Astrocyte (in vitro differentiated cells and primary cell): ENCODE results near the gene FAM20B. TPM values are rescaled to one million over a fixed set of nuclear protein-coding genes. Genes with fewer than 3 reads are reported as not detected.

Experiments
- DNase-seq: peaks from one replicate; pipeline ENCODE4 v3.0.0-alpha.2; 2010; ENCODE audit warnings: low read depth
- FAIRE-seq: peaks from 2 replicates; lab custom pipeline; 2011; peaks lifted over from hg19 to GRCh38; lab: Jason Lieb, UNC
- H2AFZ ChIP-seq: 2 replicates; pipeline ENCODE4 v1.6.0; 2012; ENCODE audit warnings: low read depth, low read length, inconsistent platforms
- H3K27ac ChIP-seq: 2 replicates; pipeline ENCODE4 v1.5.1; 2011; ENCODE audit warnings: low read depth, low read length, inconsistent platforms
- H3K27me3 ChIP-seq: 2 replicates; pipeline ENCODE4 v1.6.0; 2011; ENCODE audit warnings: low read length, inconsistent platforms; ENCODE audit not compliant: insufficient read depth
- H3K36me3 ChIP-seq: 2 replicates; pipeline ENCODE4 v1.5.1; 2011; ENCODE audit warnings: low read length, inconsistent platforms; ENCODE audit not compliant: insufficient read depth
- H3K4me1 ChIP-seq: 2 replicates; pipeline ENCODE4 v1.5.1; 2011; ENCODE audit warnings: low read length, inconsistent platforms; ENCODE audit not compliant: insufficient read depth
- H3K4me2 ChIP-seq: 2 replicates; pipeline ENCODE4 v1.6.0; 2012; ENCODE audit warnings: low read length, inconsistent platforms
- H3K4me3 ChIP-seq: 2 replicates; pipeline ENCODE4 v1.5.1; 2011; ENCODE audit warnings: low read depth, mild to moderate bottlenecking, low read length, inconsistent platforms; ENCODE audit not compliant: insufficient read depth
- H3K79me2 ChIP-seq: 2 replicates; pipeline ENCODE4 v1.6.0; 2012; ENCODE audit warnings: mild to moderate bottlenecking, low read length, inconsistent platforms; ENCODE audit not compliant: insufficient read depth
- H3K9ac ChIP-seq: 2 replicates; pipeline ENCODE4 v1.6.0; 2012; ENCODE audit warnings: mild to moderate bottlenecking, low read length, inconsistent platforms
- H3K9me3 ChIP-seq: 2 replicates; pipeline ENCODE4 v1.5.1; 2012; ENCODE audit warnings: low read depth, mild to moderate bottlenecking, low read length, inconsistent platforms; ENCODE audit not compliant: insufficient read depth
- H4K20me1 ChIP-seq: 2 replicates; pipeline ENCODE4 v1.6.0; 2012; ENCODE audit warnings: low read length, inconsistent platforms; ENCODE audit not compliant: insufficient read depth
- H3K27ac Mint-ChIP-seq: one replicate; pipeline ENCODE4 v1.8.0; 2021; ENCODE audit warnings: mild to moderate bottlenecking, mixed read lengths; ENCODE audit not compliant: unreplicated experiment
- H3K27me3 Mint-ChIP-seq: one replicate; pipeline ENCODE4 v1.8.0; 2021; ENCODE audit warnings: low read depth, mixed read lengths; ENCODE audit not compliant: unreplicated experiment
- H3K36me3 Mint-ChIP-seq: one replicate; pipeline ENCODE4 v1.8.0; 2021; ENCODE audit warnings: low read depth, mixed read lengths; ENCODE audit not compliant: unreplicated experiment
- H3K4me1 Mint-ChIP-seq: one replicate; pipeline ENCODE4 v1.8.0; 2021; ENCODE audit warnings: low read depth, mixed read lengths; ENCODE audit not compliant: unreplicated experiment
- H3K4me3 Mint-ChIP-seq: one replicate; pipeline ENCODE4 v1.8.0; 2021; ENCODE audit warnings: mild to moderate bottlenecking, moderate library complexity, mixed read lengths; ENCODE audit not compliant: unreplicated experiment
- H3K9me3 Mint-ChIP-seq: one replicate; pipeline ENCODE4 v1.8.0; 2021; ENCODE audit warnings: mild to moderate bottlenecking, mixed read lengths; ENCODE audit not compliant: unreplicated experiment
- CTCF ChIP-seq: IDR thresholded peaks from 2 replicates; pipeline ENCODE4 v1.5.1; 2011; ENCODE audit warnings: low read depth, mild to moderate bottlenecking, inconsistent platforms, low read length, moderate library complexity; ENCODE audit not compliant: insufficient read depth
- EZH2 ChIP-seq: IDR thresholded peaks from 2 replicates; pipeline ENCODE4 v1.6.1; 2012; ENCODE audit warnings: mild to moderate bottlenecking, low read length, inconsistent platforms; ENCODE audit not compliant: insufficient read depth
- total RNA-seq: library from RNA; stranded (reverse); gene quantifications from 2 replicates; pipeline ENCODE4 v1.2.1, GENCODE V29; 2021

The FAM20B gene
- total RNA-seq, 1 donor from 2014 or later: 34.0 TPM

GRCh38 chr1:179124873-179125272 is 99.2 kb downstream of the FAM20B start:
- H3K4me1 Mint-ChIP-seq: peaks cover 45% of the 10 kb centered on the region
- no peaks in the 10 kb centered on the region for H3K9me3 Mint-ChIP-seq
- TF ChIP-seq EZH2 (no peak), CTCF (no peak)
- H3K4me3 ChIP-seq: no peak overlapping the region
- peak overlapping the region; percentile 8 for H3K4me2 ChIP-seq
- H4K20me1 ChIP-seq: peaks cover 34% of the 10 kb centered on the region
- H3K9me3 ChIP-seq: no peaks in the 10 kb centered on the region
- H3K27ac ChIP-seq: peak overlapping the region; percentile 67
- peak; percentile 76 for DNase-seq
- peaks cover 50% of the 10 kb centered on the region for H3K4me1 ChIP-seq
- H3K27me3 Mint-ChIP-seq: no peaks in the 10 kb centered on the region
- H3K36me3 Mint-ChIP-seq: peaks cover 9% of the 10 kb centered on the region
- no peak overlapping the region for H3K9ac ChIP-seq
- H3K4me3 Mint-ChIP-seq: no peak overlapping the region
- FAIRE-seq: no peak
- H3K27ac Mint-ChIP-seq: peak overlapping the region; percentile 85
- no peak overlapping the region for H2AFZ ChIP-seq
- H3K27me3 ChIP-seq: no peaks in the 10 kb centered on the region
- peaks cover 80% of the 10 kb centered on the region for H3K79me2 ChIP-seq
- H3K36me3 ChIP-seq: peaks cover 42% of the 10 kb centered on the region

Other genes starting within 250 kb of the FAM20B start
- gene ANGPTL1, start 154.8 kb upstream of the FAM20B start, total RNA-seq: 4.1 and 5.7 TPM in 2 replicates
- gene TOR3A, start 56.2 kb downstream of the FAM20B start, total RNA-seq: 14.5 and 16.8 TPM in 2 replicates
- 71.6 and 110 TPM in 2 replicates for gene ABL2, start 203.8 kb downstream of the FAM20B start, total RNA-seq